ENCODE measurements around the gene BCKDK.

- TF ChIP-seq ISL1 (CRISPR knock-in tag; IDR thresholded peaks at IDR 0.05): no peak
- TF ChIP-seq ESRRG (CRISPR knock-in tag; IDR thresholded peaks at IDR 0.05): no peak
- TF ChIP-seq ZFP30 (CRISPR knock-in tag; IDR thresholded peaks at IDR 0.05): no peak
- no peak for TF ChIP-seq ZFP3 (CRISPR knock-in tag; IDR thresholded peaks at IDR 0.05)
- no peak for TF ChIP-seq PATZ1 (CRISPR knock-in tag; IDR thresholded peaks at IDR 0.05; ENCODE audit: borderline replicate concordance)
- TF ChIP-seq POU6F1 (CRISPR knock-in tag; IDR thresholded peaks at IDR 0.05; ENCODE audit: borderline replicate concordance, low read depth): no peak
- TF ChIP-seq ZNF8 (CRISPR knock-in tag; IDR thresholded peaks at IDR 0.05): no peak
- TF ChIP-seq TOX (CRISPR knock-in tag; IDR thresholded peaks at IDR 0.05; ENCODE audit: borderline replicate concordance): no peak
- TF ChIP-seq PPARA (CRISPR knock-in tag; IDR thresholded peaks at IDR 0.05; ENCODE audit: borderline replicate concordance): no peak
- TF ChIP-seq ZNF565 (CRISPR knock-in tag; conservative IDR thresholded peaks at IDR 0.05; ENCODE audit: low read depth): no peak
- TF ChIP-seq RARB (CRISPR knock-in tag; IDR thresholded peaks at IDR 0.05): no peak
- TF ChIP-seq ZNF70 (CRISPR knock-in tag; IDR thresholded peaks at IDR 0.05): no peak
- TF ChIP-seq TCF4 (CRISPR knock-in tag; IDR thresholded peaks at IDR 0.05; ENCODE audit: borderline replicate concordance): no peak
Measured at GRCh38 chr16:31130336-31130891, 22.2 kb downstream of the BCKDK start.
